Glutamatergic neuron (in vitro differentiated cells): ENCODE data around the gene SCAMP4. TPM values are rescaled to one million over a fixed set of nuclear protein-coding genes. Genes with fewer than 3 reads are reported as not detected.

Source experiments
- DNase-seq: peaks from one replicate; pipeline ENCODE4 v3.0.0; 2022
- H3K27ac Mint-ChIP-seq: one replicate; pipeline ENCODE4 v1.8.0; 2020; ENCODE audit warnings: mild to moderate bottlenecking, mixed read lengths, inconsistent platforms; ENCODE audit not compliant: unreplicated experiment
- H3K27me3 Mint-ChIP-seq: one replicate; pipeline ENCODE4 v1.8.0; 2020; ENCODE audit warnings: mild to moderate bottlenecking, moderate library complexity, mixed read lengths, inconsistent platforms; ENCODE audit not compliant: unreplicated experiment
- H3K36me3 Mint-ChIP-seq: one replicate; pipeline ENCODE4 v1.8.0; 2020; ENCODE audit warnings: mild to moderate bottlenecking, mixed read lengths, inconsistent platforms; ENCODE audit not compliant: unreplicated experiment
- H3K4me1 Mint-ChIP-seq: one replicate; pipeline ENCODE4 v1.8.0; 2020; ENCODE audit warnings: mild to moderate bottlenecking, low read depth, mixed read lengths, inconsistent platforms; ENCODE audit not compliant: unreplicated experiment
- H3K4me3 Mint-ChIP-seq: one replicate; pipeline ENCODE4 v1.8.0; 2020; ENCODE audit warnings: mild to moderate bottlenecking, mixed read lengths, inconsistent platforms; ENCODE audit not compliant: unreplicated experiment
- H3K9me3 Mint-ChIP-seq: one replicate; pipeline ENCODE4 v1.8.0; 2020; ENCODE audit warnings: mild to moderate bottlenecking, moderate library complexity, mixed read lengths, inconsistent platforms; ENCODE audit not compliant: unreplicated experiment
- CTCF ChIP-seq: fragments of 200-600 bp; sonication (generic); IDR thresholded peaks from one replicate; pipeline ENCODE4 v1.5.0; 2021; ENCODE audit not compliant: partially characterized antibody, unreplicated experiment
- total RNA-seq: library from RNA; stranded (reverse); fragmentation: NEBNext Ultra II Directional; extraction: Animal tissue kit (Norgen Biotek cat#: 25700); gene quantifications from one replicate; pipeline ENCODE4 v1.2.1, GENCODE V29; 2021; ENCODE audit not compliant: unreplicated experiment

Gene SCAMP4
- total RNA-seq, 1 donor from 2014 or later = 66.3 TPM

GRCh38 chr19:1863638-1864479, 41.3 kb upstream of the SCAMP4 start:
- H3K27ac Mint-ChIP-seq = no peak overlapping the region
- H3K4me1 Mint-ChIP-seq = peaks cover 4% of the 10 kb centered on the region
- peaks cover 10% of the 10 kb centered on the region for H3K9me3 Mint-ChIP-seq
- H3K27me3 Mint-ChIP-seq = peaks cover 4% of the 10 kb centered on the region
- TF ChIP-seq CTCF = no peak
- H3K4me3 Mint-ChIP-seq = no peak overlapping the region
- H3K36me3 Mint-ChIP-seq = no peaks in the 10 kb centered on the region
- DNase-seq = peak; percentile 94

GRCh38 chr19:1864480-1865171, 40.6 kb upstream of the SCAMP4 start:
- Mint-ChIP-seq H3K9me3 (peaks cover 8% of the 10 kb centered on the region), H3K27ac (no peak overlapping the region), H3K4me1 (no peaks in the 10 kb centered on the region), H3K36me3 (no peaks in the 10 kb centered on the region), H3K27me3 (peaks cover 4% of the 10 kb centered on the region), H3K4me3 (peak overlapping the region; percentile 68)
- peak; percentile 90 for DNase-seq
- TF ChIP-seq CTCF = peak; percentile 90

GRCh38 chr19:1865172-1866010, 39.8 kb upstream of the SCAMP4 start:
- H3K27me3 Mint-ChIP-seq = peaks cover 4% of the 10 kb centered on the region
- H3K4me1 Mint-ChIP-seq = no peaks in the 10 kb centered on the region
- H3K4me3 Mint-ChIP-seq = no peak overlapping the region
- H3K36me3 Mint-ChIP-seq = no peaks in the 10 kb centered on the region
- TF ChIP-seq CTCF = no peak
- H3K9me3 Mint-ChIP-seq = peaks cover 8% of the 10 kb centered on the region
- no peak for DNase-seq
- no peak overlapping the region for H3K27ac Mint-ChIP-seq

- Mint-ChIP-seq H3K4me3 (no peak overlapping the region), H3K27ac (no peak overlapping the region)
These were observed 38.4 kb upstream of the SCAMP4 start for GRCh38 chr19:1866693-1867348.

More at GRCh38 chr19:1866693-1867348, 38.4 kb upstream of the SCAMP4 start:
- H3K4me1 Mint-ChIP-seq = no peaks in the 10 kb centered on the region
- H3K36me3 Mint-ChIP-seq = no peaks in the 10 kb centered on the region
- no peak for DNase-seq
- no peaks in the 10 kb centered on the region for H3K27me3 Mint-ChIP-seq
- TF ChIP-seq CTCF = no peak
- peaks cover 3% of the 10 kb centered on the region for H3K9me3 Mint-ChIP-seq
